HG02852 (cell line): ENCODE results near the gene IKBIP.
"Not testable (repeated sequence)": the region's sequence is repeated elsewhere in the genome, so short reads cannot be mapped to it uniquely, and the experiment has no call there.

Source experiments
- ATAC-seq: cut with Tn5 transposase; IDR thresholded peaks from one replicate; pipeline ENCODE4 v1.9.1; 2021; ENCODE audit warnings: mild to moderate bottlenecking, moderate library complexity; ENCODE audit not compliant: unreplicated experiment

IKBIP gene

DNA sequence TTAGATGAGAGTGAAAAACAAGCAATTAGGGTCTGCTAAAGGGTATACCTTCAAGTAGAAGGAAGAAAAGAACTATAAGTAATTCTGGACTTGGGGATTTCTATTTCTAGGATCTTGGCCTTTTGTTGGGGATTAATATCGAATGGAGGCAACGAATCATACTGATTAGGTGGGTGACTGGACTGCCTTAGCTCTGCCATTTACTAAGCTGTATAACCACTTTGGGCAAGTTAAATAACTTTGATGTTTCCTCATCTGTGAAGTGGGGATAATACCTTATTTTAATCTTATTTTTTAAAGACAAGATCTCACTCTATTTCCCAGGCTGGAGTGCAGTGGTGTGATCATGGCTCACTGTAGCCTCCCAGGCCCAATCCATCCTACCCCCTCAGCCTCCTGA, 6.6 kb downstream of the IKBIP start:
- no peak for ATAC-seq

DNA sequence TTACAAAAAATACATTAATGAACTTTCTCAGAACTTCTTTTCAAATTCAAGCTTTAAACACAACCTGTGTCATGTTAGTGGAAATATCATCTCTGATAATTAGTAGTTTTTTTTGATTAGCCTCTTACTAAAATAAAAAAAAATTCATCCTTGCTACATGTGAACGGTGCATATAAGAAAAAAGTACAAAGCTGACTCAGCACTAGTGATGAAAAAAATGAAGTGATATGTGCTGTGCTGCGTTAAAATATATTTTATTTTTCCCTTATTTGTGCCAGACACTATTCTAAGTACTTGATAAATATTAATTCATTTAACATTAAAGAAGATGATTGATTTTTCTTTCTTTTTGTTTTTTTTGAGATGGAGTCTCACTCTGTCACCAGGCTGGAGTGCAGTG, 7.5 kb downstream of the IKBIP start:
- no peak for ATAC-seq

DNA sequence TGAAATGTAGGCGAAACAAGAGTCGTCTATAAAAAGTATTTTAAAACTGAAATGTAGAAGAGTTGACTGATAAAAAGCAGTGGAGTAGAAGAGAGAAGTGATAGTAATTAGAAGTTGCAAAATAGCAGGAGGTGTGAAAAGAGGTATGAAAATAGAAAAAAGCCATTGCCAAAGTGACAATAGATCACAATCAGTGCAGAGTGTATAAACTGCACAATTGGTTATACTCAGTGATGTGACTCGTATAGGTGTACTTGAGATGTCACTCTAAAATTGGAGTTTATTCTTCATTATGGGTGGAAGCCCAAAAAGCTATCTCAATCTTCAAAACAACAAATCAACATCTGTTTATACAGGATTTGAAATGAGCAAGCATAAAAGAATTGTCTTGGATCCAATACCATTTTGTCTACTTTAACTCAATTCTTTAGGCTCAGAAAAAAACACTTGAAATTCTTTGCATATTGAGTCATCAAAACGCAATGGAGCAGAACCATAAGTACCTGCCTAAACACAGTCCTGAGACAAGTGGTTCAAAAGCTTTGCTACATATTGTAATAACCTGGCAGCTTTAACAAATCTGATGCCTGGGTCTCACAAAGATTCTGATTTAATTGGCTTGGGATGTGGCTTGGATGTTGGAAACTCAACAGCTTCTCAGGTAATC, 8.8 kb downstream of the IKBIP start:
- ATAC-seq = peak; percentile 90

GRCh38 chr12:98618952-98619351, 25.6 kb downstream of the IKBIP start:
- no peak for ATAC-seq

DNA sequence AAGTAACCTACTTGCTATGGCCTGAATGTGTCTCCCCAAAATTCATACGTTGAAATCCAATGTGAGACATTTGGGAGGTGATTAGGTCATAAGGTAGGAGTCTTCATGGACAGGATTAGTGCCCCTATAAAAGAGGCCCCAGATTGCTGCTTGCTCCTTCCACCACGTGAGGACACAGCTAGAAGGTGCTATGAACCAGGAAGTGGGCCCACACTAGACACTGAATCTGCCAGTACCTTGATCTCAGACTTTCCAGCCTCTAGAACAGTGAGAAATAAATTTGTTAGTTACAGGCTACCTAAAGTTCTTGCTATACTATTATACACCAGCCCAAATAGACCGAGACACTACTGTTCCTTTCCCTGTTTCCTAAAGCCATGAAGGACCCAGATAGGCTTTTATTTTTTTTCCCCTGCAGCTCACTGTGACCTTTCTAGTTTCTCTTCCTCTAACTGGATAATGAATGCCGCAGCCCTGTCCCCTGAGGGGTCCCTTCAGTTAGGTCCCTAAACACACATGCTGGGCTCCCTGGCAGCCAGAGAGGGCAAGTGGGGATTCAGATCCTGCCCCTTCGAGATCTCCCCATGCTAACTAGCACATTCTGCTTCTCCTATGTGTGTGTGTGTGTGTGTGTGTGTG, 31.8 kb downstream of the IKBIP start:
- ATAC-seq = peak; percentile 90

DNA sequence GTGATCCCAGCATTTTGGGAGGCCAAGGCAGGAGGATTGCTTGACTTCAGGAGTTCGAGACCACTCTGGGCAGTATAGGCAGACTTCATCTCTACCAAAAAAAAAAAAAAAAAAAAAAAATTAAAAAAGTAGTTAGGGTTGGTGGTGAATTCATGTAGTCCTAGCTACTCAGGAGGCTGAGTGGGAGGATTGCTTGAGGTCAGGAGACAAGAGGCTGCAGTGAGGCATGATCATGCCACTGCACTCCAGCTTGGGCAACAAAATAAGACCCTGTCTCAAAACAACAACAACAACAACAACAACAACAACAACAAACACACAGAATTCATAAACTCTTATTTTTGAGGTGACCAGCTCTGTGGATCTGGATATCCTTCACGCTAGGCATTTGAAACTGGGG, 34.0 kb downstream of the IKBIP start:
- no peak for ATAC-seq

GRCh38 chr12:98606359-98606988, 38.1 kb downstream of the IKBIP start:
- no peak for ATAC-seq

GRCh38 chr12:98601924-98602323, 42.7 kb downstream of the IKBIP start:
- no peak for ATAC-seq

GRCh38 chr12:98597313-98597712, 47.3 kb downstream of the IKBIP start:
- ATAC-seq = not testable (repeated sequence)

DNA sequence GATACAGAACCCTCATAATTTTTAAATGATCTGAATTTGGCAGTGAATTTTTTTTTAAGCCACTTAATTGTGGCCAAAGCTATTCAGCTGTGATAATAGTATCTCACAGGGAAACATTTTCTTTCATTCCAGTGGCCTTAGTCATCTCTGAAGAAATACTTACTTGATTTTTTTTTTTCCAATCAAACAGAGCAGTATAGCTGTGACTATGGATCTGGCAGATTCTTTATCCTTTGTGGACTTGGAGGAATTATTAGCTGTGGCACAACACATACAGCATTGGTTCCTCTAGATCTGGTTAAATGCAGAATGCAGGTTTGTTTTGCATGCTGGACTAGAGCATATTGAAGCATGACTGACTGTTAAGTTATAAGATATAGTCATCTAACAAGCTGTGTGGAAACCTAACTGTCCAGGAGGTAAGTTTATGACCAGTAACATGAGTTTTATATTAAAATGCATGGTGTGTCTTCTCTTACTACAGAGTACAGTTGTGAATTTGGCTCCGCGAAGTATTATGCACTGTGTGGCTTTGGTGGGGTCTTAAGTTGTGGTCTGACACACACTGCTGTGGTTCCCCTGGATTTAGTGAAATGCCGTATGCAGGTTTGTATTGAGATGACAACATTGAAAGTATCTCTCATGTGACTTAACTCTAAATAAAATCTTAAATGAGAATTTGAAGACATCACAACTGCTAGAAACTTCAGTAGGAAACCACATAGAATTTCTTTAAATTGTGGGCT, 49.2 kb downstream of the IKBIP start:
- ATAC-seq = no peak

- peak; percentile 11 for ATAC-seq
Observed at GRCh38 chr12:98594050-98594835, 50.3 kb downstream of the IKBIP start.

GRCh38 chr12:98593351-98594049, 51.1 kb downstream of the IKBIP start, which contains the start of gene SLC25A3:
Gene SLC25A3, plus strand, starts transcription at chr12:98593686. Its CDS starts 293 bp downstream, at chr12:98593979.
- ATAC-seq = peak; percentile 99

GRCh38 chr12:98592825-98593322, 51.7 kb downstream of the IKBIP start:
- no peak for ATAC-seq

DNA sequence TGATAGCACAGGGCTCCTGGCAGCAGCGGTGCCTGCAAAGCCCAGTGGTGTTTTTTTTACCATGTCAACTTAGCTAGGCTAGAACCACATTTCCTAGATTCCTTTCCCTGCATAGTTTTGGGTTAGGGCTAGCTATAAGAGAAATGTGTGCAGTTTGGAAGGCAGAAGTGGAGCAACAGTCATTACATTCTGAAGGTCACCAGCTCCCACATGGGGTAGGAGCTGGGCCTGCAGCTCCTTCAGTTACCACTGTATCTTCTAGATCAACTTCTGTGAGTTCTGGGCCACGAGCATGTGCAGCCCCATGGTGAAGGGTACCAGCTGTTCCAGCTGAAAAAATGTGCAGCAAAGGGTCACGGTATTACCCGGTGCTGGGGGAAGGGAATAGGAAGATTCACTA, 53.4 kb downstream of the IKBIP start:
- no peak for ATAC-seq

DNA sequence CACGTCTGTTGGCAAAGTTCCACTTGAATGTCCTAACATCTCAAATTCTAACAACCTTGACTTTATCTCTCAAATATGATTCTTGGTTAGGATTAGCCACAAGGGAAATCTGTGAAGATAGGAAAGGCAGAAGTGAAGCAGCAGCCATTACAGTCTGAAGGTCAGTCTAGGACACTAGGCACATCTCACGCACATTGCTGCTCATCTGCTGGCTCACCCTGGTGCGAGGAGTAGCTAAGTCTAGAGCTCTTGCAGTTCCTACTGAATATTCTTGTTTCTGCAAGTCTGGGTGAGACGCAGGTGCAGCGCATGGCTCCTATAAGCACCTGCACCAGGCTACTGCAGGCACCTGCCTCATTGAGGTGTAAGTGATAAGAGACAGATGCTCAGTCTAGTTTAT, 57.5 kb downstream of the IKBIP start:
- ATAC-seq = no peak

DNA sequence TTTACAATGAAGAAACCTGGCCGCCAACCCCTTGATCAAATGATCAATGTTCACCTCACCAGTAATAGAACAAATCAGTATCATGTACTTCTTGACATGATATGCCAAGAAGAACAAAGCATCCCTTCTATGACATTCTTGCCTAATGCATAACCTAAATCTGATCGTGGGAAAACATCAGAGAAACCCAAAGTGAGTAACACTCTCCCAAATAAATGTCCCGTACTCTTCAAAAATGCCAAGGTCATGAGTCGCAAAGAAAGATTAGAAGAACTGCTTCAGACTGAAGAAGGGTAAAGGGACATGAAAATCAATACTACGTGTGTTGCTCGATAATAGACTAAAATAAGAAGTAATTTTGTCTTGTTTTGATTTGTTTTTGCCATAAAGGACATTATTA, 62.5 kb downstream of the IKBIP start:
- no peak for ATAC-seq

DNA sequence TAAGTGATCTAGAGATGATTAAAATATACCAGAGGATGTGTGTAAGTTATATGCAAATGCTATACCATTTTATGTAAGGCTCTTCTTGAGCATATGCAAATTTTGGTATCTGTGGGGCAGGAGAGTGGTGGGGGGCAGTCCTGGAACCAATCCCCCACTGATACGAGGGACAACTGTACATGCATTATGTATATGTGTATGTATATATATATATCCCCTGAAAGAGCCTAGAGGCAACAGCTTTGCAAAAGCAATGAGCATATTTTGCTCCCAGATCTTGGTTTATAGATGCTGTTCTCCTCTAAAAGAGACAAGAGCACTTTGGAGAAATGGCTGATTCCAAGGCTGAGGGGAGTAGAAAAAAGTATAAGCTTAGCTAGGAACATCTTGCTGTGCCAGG, 63.5 kb downstream of the IKBIP start:
- no peak for ATAC-seq

DNA sequence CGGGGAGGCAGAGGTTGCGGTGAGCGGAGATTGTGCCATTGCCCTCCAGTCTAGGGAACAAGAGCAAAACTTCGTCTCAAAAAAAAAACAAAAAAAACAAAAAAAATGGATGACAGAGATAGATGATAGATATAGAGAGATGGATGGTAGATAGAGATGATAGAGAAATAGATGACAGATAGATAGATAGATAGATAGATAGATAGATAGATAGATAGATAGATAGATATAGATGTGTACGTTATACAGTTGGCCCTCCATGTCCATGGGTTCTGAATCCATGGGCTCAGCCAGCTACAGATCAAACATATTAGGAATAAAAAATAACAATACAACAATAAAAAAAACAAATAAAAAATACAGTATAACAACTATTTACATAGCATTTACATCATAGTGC, 63.9 kb downstream of the IKBIP start:
- ATAC-seq = no peak

- ATAC-seq = no peak
Observed at GRCh38 chr12:98579835-98580234, 64.8 kb downstream of the IKBIP start.

- no peak for ATAC-seq
Observed at GRCh38 chr12:98579347-98579746, 65.2 kb downstream of the IKBIP start.
